Nephron (organoid): ENCODE measurements around the gene ZNF527.

Experiments
- H3K27ac Mint-ChIP-seq, 3 experiments: 2 replicates each; pipeline ENCODE4 v1.8.0; 2020; ENCODE audit warnings: mixed read lengths in 3 of 3, mild to moderate bottlenecking in 2 of 3, moderate library complexity in 1 of 3
- H3K27me3 Mint-ChIP-seq: 2 replicates; pipeline ENCODE4 v1.8.0; 2021; ENCODE audit warnings: low read depth, mild to moderate bottlenecking, moderate library complexity, mixed read lengths
- H3K36me3 Mint-ChIP-seq: 2 replicates; pipeline ENCODE4 v1.8.0; 2020; ENCODE audit warnings: low read depth, mixed read lengths
- H3K4me1 Mint-ChIP-seq: 2 replicates; pipeline ENCODE4 v1.8.0; 2020; ENCODE audit warnings: mixed read lengths
- H3K4me3 Mint-ChIP-seq, 3 experiments: 2 replicates each; pipeline ENCODE4 v1.8.0; 2020; ENCODE audit warnings: mild to moderate bottlenecking in 3 of 3, mixed read lengths in 3 of 3, moderate library complexity in 2 of 3
- H3K9me3 Mint-ChIP-seq: 2 replicates; pipeline ENCODE4 v1.8.0; 2020; ENCODE audit warnings: mixed read lengths
- CTCF ChIP-seq, 3 experiments: fragments of 200-600 bp; sonication (generic); IDR thresholded peaks; one replicate each; pipeline ENCODE4 v1.5.0; 2021; ENCODE audit warnings: antibody characterized with exemption in 3 of 3; ENCODE audit not compliant: unreplicated experiment in 3 of 3

ZNF527 gene

GRCh38 chr19:37370880-37371661, at the start of gene ZNF527:
TSS of gene ZNF527 (plus strand) at chr19:37371099. CDS start at chr19:37374199, 3,100 bp downstream.
- H3K4me3 Mint-ChIP-seq, result peak within 1 kb of the TSS; percentile 85 to 93 (median 92)
- H3K9me3 Mint-ChIP-seq, result peaks cover 18% of the 10 kb centered on the region
- H3K36me3 Mint-ChIP-seq, result peaks cover 23% of the 10 kb centered on the region
- peak within 1 kb of the TSS; percentile 90 to 95 (median 90) for H3K27ac Mint-ChIP-seq
- no peak for TF ChIP-seq CTCF (IDR thresholded peaks at IDR 0.05; ENCODE audit: unreplicated experiment in 3 of 3)
- H3K4me1 Mint-ChIP-seq, result peaks cover 13% of the 10 kb centered on the region
- H3K27me3 Mint-ChIP-seq, result no peaks in the 10 kb centered on the region

DNA sequence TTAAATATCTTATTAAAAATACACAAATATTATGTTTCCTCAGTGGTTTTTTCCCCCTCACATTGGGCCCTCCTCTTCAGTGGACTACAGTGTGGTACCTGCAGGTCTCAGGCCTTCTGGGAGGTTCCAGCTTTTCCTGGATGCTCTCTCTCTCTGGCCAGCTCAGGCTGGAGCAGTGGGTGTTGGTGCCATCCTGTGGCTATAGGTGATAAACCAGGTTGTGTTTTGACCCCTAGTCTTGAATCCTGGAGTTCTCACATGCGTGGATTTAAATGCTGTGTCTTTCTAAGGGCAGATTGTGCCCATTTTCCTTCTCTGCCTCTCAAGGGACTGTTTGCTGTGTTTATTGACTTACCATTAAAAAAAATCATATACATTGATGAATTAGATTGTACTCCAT, 41.2 kb upstream of the ZNF527 start:
- TF ChIP-seq CTCF (IDR thresholded peaks at IDR 0.05; ENCODE audit: unreplicated experiment in 3 of 3), result no peak
- Mint-ChIP-seq H3K36me3 (peaks cover 86% of the 10 kb centered on the region), H3K4me1 (peaks cover 6% of the 10 kb centered on the region), H3K4me3 (no peak overlapping the region), H3K9me3 (no peaks in the 10 kb centered on the region), H3K27me3 (no peaks in the 10 kb centered on the region), H3K27ac (no peak overlapping the region)

DNA sequence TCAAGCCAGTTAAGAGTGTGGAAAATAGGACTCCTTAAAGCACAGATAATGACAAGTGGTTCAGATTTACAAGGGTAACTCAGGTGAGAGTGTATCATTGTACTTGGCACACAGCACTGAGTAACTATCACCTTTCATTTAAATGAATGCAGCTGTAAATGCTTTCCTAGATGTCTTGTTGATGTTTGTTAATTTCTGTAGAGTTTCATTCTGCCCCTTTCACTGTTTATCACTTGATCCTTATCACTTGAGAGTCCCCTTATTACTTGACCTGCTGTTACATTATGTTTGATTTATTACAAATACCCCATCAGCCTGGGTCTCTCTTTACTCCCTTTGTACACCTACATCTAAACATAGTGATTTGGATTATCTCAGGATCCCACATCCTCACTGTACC, 38.1 kb upstream of the ZNF527 start:
- Mint-ChIP-seq H3K36me3 (peaks cover 83% of the 10 kb centered on the region), H3K27me3 (no peaks in the 10 kb centered on the region), H3K27ac (no peak overlapping the region), H3K4me1 (peaks cover 13% of the 10 kb centered on the region), H3K9me3 (peaks cover 13% of the 10 kb centered on the region), H3K4me3 (peak overlapping the region; percentile 49 to 98 (median 50))
- no peak for TF ChIP-seq CTCF (IDR thresholded peaks at IDR 0.05; ENCODE audit: unreplicated experiment in 3 of 3)

- peaks cover 13% of the 10 kb centered on the region for H3K9me3 Mint-ChIP-seq
- H3K36me3 Mint-ChIP-seq, result peaks cover 82% of the 10 kb centered on the region
- TF ChIP-seq CTCF (IDR thresholded peaks at IDR 0.05; ENCODE audit: unreplicated experiment in 3 of 3), result no peak
- H3K27me3 Mint-ChIP-seq, result no peaks in the 10 kb centered on the region
- peak overlapping the region; percentile 93 to 98 (median 95) for H3K4me3 Mint-ChIP-seq
- H3K27ac Mint-ChIP-seq, result no peak overlapping the region
- H3K4me1 Mint-ChIP-seq, result peaks cover 13% of the 10 kb centered on the region
Measured at GRCh38 chr19:37333457-37333856, 37.4 kb upstream of the ZNF527 start.

- Mint-ChIP-seq H3K27ac (peak overlapping the region; percentile 69 to 87 (median 72)), H3K4me1 (peaks cover 13% of the 10 kb centered on the region), H3K36me3 (peaks cover 82% of the 10 kb centered on the region), H3K9me3 (peaks cover 13% of the 10 kb centered on the region), H3K4me3 (peak overlapping the region; percentile 93 to 98 (median 95)), H3K27me3 (no peaks in the 10 kb centered on the region)
- TF ChIP-seq CTCF (IDR thresholded peaks at IDR 0.05; ENCODE audit: unreplicated experiment in 3 of 3), result no peak
Measured at GRCh38 chr19:37334179-37335071, 36.5 kb upstream of the ZNF527 start.
